ENCODE measurements around the gene NEU2.

The NEU2 gene

DNA sequence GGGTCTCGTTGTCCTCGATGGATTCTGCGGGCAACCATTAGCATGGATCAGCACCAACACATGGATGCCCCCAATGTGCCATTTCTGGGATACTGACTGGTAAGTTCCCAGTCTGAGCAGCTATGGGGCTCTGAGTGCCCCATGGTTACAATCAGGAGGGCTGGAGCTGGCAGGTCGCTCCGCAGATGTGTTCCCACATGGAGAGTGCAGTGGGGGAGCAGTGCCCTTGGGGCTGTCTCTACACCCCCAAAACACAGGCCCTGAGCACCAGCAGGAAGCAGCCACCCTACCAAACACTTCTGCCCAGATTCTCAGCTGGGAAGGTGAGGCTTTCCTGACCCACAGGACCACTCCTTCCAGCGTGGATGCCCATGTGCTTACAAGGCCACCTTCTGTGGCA lies 27.4 kb upstream of the NEU2 start:
- Histone ChIP-seq H3K4me3 (ENCODE audit: low read depth, low read length) (no peak overlapping the region), H3K4me1 (ENCODE audit: control insufficient read depth, insufficient read depth, low read length) (no peaks in the 10 kb centered on the region), H3K27ac (ENCODE audit: extremely low read depth, low read depth, low read length) (no peak overlapping the region), H3K9me3 (ENCODE audit: control insufficient read depth, insufficient read depth, low read depth, low read length) (no peaks in the 10 kb centered on the region), H3K36me3 (ENCODE audit: control insufficient read depth in 2 of 2, insufficient read depth in 1 of 2, low read length in 2 of 2) (no peaks in the 10 kb centered on the region)
- POLR2A ChIA-PET, result no interaction called here
- CTCF ChIA-PET, result no interaction called here
- TF ChIP-seq, protein P1, sequence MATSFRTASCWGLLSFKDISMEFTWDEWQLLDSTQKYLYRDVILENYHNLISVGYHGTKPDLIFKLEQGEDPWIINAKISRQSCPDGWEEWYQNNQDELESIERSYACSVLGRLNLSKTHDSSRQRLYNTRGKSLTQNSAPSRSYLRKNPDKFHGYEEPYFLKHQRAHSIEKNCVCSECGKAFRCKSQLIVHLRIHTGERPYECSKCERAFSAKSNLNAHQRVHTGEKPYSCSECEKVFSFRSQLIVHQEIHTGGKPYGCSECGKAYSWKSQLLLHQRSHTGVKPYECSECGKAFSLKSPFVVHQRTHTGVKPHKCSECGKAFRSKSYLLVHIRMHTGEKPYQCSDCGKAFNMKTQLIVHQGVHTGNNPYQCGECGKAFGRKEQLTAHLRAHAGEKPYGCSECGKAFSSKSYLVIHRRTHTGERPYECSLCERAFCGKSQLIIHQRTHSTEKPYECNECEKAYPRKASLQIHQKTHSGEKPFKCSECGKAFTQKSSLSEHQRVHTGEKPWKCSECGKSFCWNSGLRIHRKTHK (tag by site-specific recombination; IDR thresholded peaks at IDR 0.05), result no peak
- TF ChIP-seq, protein P2, sequence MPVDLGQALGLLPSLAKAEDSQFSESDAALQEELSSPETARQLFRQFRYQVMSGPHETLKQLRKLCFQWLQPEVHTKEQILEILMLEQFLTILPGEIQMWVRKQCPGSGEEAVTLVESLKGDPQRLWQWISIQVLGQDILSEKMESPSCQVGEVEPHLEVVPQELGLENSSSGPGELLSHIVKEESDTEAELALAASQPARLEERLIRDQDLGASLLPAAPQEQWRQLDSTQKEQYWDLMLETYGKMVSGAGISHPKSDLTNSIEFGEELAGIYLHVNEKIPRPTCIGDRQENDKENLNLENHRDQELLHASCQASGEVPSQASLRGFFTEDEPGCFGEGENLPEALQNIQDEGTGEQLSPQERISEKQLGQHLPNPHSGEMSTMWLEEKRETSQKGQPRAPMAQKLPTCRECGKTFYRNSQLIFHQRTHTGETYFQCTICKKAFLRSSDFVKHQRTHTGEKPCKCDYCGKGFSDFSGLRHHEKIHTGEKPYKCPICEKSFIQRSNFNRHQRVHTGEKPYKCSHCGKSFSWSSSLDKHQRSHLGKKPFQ (tag by site-specific recombination; IDR thresholded peaks at IDR 0.05), result no peak
- TF ChIP-seq ZNF2 (tag by site-specific recombination; IDR thresholded peaks at IDR 0.05), result no peak
- TF ChIP-seq ZBTB1 (tag by site-specific recombination; IDR thresholded peaks at IDR 0.05), result no peak
- TF ChIP-seq, protein P3, sequence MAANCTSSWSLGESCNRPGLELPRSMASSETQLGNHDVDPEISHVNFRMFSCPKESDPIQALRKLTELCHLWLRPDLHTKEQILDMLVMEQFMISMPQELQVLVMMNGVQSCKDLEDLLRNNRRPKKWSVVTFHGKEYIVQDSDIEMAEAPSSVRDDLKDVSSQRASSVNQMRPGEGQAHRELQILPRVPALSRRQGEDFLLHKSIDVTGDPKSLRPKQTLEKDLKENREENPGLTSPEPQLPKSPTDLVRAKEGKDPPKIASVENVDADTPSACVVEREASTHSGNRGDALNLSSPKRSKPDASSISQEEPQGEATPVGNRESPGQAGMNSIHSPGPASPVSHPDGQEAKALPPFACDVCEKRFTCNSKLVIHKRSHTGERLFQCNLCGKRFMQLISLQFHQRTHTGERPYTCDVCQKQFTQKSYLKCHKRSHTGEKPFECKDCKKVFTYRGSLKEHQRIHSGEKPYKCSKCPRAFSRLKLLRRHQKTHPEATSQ (tag by site-specific recombination; IDR thresholded peaks at IDR 0.05), result no peak
- no peak for TF ChIP-seq ZNF501 (tag by site-specific recombination; IDR thresholded peaks at IDR 0.05)
- TF ChIP-seq, protein P4, sequence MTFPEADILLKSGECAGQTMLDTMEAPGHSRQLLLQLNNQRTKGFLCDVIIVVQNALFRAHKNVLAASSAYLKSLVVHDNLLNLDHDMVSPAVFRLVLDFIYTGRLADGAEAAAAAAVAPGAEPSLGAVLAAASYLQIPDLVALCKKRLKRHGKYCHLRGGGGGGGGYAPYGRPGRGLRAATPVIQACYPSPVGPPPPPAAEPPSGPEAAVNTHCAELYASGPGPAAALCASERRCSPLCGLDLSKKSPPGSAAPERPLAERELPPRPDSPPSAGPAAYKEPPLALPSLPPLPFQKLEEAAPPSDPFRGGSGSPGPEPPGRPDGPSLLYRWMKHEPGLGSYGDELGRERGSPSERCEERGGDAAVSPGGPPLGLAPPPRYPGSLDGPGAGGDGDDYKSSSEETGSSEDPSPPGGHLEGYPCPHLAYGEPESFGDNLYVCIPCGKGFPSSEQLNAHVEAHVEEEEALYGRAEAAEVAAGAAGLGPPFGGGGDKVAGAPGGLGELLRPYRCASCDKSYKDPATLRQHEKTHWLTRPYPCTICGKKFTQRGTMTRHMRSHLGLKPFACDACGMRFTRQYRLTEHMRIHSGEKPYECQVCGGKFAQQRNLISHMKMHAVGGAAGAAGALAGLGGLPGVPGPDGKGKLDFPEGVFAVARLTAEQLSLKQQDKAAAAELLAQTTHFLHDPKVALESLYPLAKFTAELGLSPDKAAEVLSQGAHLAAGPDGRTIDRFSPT (tag by site-specific recombination; IDR thresholded peaks at IDR 0.05), result no peak

DNA sequence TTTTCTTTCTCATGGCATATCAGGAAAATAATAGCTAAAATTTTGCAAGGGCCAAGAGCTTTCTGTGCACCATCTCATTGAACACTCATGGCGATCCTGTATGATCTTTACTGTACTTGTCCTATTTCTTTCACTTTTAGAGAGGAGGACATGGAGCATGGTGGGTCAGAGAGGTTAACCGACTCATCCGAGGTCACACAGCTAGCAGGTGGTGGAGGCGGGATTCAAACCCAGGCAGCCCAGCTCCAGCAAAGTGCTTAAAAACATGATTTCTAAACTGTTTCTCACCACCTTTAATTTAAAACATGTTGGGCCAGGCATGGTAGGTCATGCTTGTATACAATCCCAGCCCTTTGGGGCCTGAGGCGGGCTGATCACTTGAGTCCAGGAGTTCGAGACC lies 25.8 kb upstream of the NEU2 start:
- H3K4me1 ChIP-seq (ENCODE audit: control insufficient read depth, insufficient read depth, low read length), result no peaks in the 10 kb centered on the region
- no peaks in the 10 kb centered on the region for H3K36me3 ChIP-seq (ENCODE audit: control insufficient read depth in 2 of 2, insufficient read depth in 1 of 2, low read length in 2 of 2)
- TF ChIP-seq, protein P5, sequence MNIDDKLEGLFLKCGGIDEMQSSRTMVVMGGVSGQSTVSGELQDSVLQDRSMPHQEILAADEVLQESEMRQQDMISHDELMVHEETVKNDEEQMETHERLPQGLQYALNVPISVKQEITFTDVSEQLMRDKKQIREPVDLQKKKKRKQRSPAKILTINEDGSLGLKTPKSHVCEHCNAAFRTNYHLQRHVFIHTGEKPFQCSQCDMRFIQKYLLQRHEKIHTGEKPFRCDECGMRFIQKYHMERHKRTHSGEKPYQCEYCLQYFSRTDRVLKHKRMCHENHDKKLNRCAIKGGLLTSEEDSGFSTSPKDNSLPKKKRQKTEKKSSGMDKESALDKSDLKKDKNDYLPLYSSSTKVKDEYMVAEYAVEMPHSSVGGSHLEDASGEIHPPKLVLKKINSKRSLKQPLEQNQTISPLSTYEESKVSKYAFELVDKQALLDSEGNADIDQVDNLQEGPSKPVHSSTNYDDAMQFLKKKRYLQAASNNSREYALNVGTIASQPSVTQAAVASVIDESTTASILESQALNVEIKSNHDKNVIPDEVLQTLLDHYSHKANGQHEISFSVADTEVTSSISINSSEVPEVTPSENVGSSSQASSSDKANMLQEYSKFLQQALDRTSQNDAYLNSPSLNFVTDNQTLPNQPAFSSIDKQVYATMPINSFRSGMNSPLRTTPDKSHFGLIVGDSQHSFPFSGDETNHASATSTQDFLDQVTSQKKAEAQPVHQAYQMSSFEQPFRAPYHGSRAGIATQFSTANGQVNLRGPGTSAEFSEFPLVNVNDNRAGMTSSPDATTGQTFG (tag by site-specific recombination; IDR thresholded peaks at IDR 0.05; ENCODE audit: borderline replicate concordance), result no peak
- TF ChIP-seq ZNF654 (tag by site-specific recombination; IDR thresholded peaks at IDR 0.05; ENCODE audit: low read depth) (no peak), FEZF1 (tag by site-specific recombination; IDR thresholded peaks at IDR 0.05) (no peak), ZNF596 (tag by site-specific recombination; IDR thresholded peaks at IDR 0.05) (no peak), BCL11B (tag by site-specific recombination; IDR thresholded peaks at IDR 0.05; ENCODE audit: low read depth) (no peak), ZIC2 (tag by site-specific recombination; IDR thresholded peaks at IDR 0.05) (no peak), YY2 (tag by site-specific recombination; IDR thresholded peaks at IDR 0.05) (no peak), GLI2 (tag by site-specific recombination; IDR thresholded peaks at IDR 0.05; ENCODE audit: borderline replicate concordance, low read depth) (no peak), ZNF2 (tag by site-specific recombination; IDR thresholded peaks at IDR 0.05) (no peak), ZNF133 (tag by site-specific recombination; IDR thresholded peaks at IDR 0.05) (no peak), ZNF341 (tag by site-specific recombination; IDR thresholded peaks at IDR 0.05; ENCODE audit: low read depth) (no peak), ZNF670 (tag by site-specific recombination; IDR thresholded peaks at IDR 0.05; ENCODE audit: low read depth) (no peak), ZNF785 (tag by site-specific recombination; IDR thresholded peaks at IDR 0.05) (no peak), ZNF155 (tag by site-specific recombination; IDR thresholded peaks at IDR 0.05) (no peak)
- ChIA-PET CTCF (interaction anchor here (0.8 to 1.5 kb wide), 3 partner anchors 11 to 22 kb away, joined by 3 to 7 read pairs (median 3); no protein-coding TSS in a partner anchor), POLR2A (no interaction called here)
- no peak overlapping the region for H3K4me3 ChIP-seq (ENCODE audit: low read depth, low read length)
- no peaks in the 10 kb centered on the region for H3K9me3 ChIP-seq (ENCODE audit: control insufficient read depth, insufficient read depth, low read depth, low read length)
- H3K27ac ChIP-seq (ENCODE audit: extremely low read depth, low read depth, low read length), result no peak overlapping the region
